Prostate gland (tissue), 2 donors: ENCODE results near the gene PRDM16.

Experiments used
- POLR2AphosphoS5 ChIP-seq: sonication (generic); formaldehyde crosslinking; IDR thresholded peaks from one replicate; pipeline ENCODE4 v1.6.1; 2017; ENCODE audit warnings: antibody characterized with exemption
- TF ChIP-seq, protein P1 (sequence below), 4 experiments: fragments of 200-600 bp in 2 of 4; fragments of 450-650 bp in 2 of 4; sonication (generic) in 2 of 4; IDR thresholded peaks; 1 replicate in 3 of 4; 2 replicates in 1 of 4; pipeline ENCODE4 v1.5.1; 2016 to 2019; ENCODE audit warnings: antibody characterized with exemption in 4 of 4, mild to moderate bottlenecking in 2 of 4, moderate library complexity in 2 of 4

DNA sequence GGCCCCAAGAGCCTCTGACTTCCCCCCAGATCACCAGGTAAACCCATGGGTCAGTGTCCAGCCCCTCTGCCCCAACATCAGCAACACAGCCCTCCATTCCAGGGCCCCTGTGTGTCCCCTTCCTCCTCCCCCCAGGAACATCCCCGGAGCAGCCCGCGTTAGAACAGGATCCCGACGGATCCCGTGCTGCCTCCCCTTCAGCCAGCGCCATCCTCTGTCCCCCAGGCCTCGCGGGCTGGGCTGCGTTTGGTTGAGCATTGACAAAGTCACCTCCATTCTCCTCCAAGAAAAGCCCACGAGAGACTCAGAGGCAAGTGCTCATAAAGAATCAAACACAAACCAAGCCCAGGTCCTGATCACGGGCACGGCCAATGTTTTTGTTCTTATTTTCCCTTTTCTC is 225.4 kb downstream of the PRDM16 start:
- TF ChIP-seq, protein P1, sequence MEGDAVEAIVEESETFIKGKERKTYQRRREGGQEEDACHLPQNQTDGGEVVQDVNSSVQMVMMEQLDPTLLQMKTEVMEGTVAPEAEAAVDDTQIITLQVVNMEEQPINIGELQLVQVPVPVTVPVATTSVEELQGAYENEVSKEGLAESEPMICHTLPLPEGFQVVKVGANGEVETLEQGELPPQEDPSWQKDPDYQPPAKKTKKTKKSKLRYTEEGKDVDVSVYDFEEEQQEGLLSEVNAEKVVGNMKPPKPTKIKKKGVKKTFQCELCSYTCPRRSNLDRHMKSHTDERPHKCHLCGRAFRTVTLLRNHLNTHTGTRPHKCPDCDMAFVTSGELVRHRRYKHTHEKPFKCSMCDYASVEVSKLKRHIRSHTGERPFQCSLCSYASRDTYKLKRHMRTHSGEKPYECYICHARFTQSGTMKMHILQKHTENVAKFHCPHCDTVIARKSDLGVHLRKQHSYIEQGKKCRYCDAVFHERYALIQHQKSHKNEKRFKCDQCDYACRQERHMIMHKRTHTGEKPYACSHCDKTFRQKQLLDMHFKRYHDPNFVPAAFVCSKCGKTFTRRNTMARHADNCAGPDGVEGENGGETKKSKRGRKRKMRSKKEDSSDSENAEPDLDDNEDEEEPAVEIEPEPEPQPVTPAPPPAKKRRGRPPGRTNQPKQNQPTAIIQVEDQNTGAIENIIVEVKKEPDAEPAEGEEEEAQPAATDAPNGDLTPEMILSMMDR (IDR thresholded peaks at IDR 0.05) = no peak
- no peak for TF ChIP-seq POLR2AphosphoS5
